PC-3 (cell line): ENCODE measurements around the gene STARD9. TPM values are rescaled to one million over a fixed set of nuclear protein-coding genes. Genes with fewer than 3 reads are reported as not detected.

Experiments
- ATAC-seq: fragments of 200-7000 bp; cut with Tn5 transposase; 2 replicates; pipeline ENCODE4 v1.9.1; 2020; ENCODE audit warnings: mild to moderate bottlenecking, moderate library complexity
- BruUV-seq: library from RNA; stranded (reverse); fragments of 400-500 nt; replicated peaks from 2 replicates; lab custom pipeline; 2021; lab: Mats Ljungman, UMichigan
- CTCF ChIA-PET: fragments of 300-600 bp; sonication (Branson Sonifier 250); formaldehyde crosslinking; loops from one replicate; lab custom pipeline; 2022; ENCODE audit warnings: antibody characterized with exemption; lab: Charles Lee
- POLR2A ChIA-PET: fragments of 300-600 bp; sonication (Branson Sonifier 250); formaldehyde crosslinking; loops from one replicate; lab custom pipeline; 2022; ENCODE audit warnings: antibody characterized with exemption; ENCODE audit not compliant: unreplicated experiment; lab: Charles Lee
- DNase-seq: peaks from one replicate; pipeline ENCODE4 v3.0.0-alpha.2; 2015
- H2AFZ ChIP-seq: fragments of 300-600 bp; sonication (generic); 2 replicates; pipeline ENCODE4 v1.6.0; 2016; ENCODE audit warnings: antibody characterized with exemption, low read length
- H3F3A ChIP-seq: fragments of 300-600 bp; sonication (generic); one replicate; pipeline ENCODE4 v1.6.0; 2017; ENCODE audit warnings: antibody characterized with exemption, low read length, control low read depth, mild to moderate bottlenecking; ENCODE audit not compliant: unreplicated experiment
- H3K27ac ChIP-seq: fragments of 300-600 bp; sonication (generic); 2 replicates; pipeline ENCODE4 v1.5.1; 2016; ENCODE audit warnings: mild to moderate bottlenecking, low read length
- H3K27me3 ChIP-seq: fragments of 300-600 bp; sonication (generic); 2 replicates; pipeline ENCODE4 v1.6.1; 2016; ENCODE audit warnings: low read length, mixed read lengths
- H3K36me3 ChIP-seq: fragments of 300-600 bp; sonication (generic); 2 replicates; pipeline ENCODE4 v1.6.1; 2016; ENCODE audit warnings: low read depth, mixed run types, low read length, mixed read lengths
- H3K4me1 ChIP-seq: fragments of 300-600 bp; sonication (generic); 2 replicates; pipeline ENCODE4 v1.5.1; 2016; ENCODE audit warnings: low read length; ENCODE audit not compliant: insufficient read depth
- H3K4me2 ChIP-seq: fragments of 300-600 bp; sonication (generic); 2 replicates; pipeline ENCODE4 v1.6.0; 2016; ENCODE audit warnings: low read length
- H3K4me3 ChIP-seq: fragments of 300-600 bp; sonication (generic); 2 replicates; pipeline ENCODE4 v1.5.1; 2016; ENCODE audit warnings: mild to moderate bottlenecking, low read length, mixed read lengths
- H3K79me2 ChIP-seq: fragments of 300-600 bp; sonication (generic); 2 replicates; pipeline ENCODE4 v1.6.1; 2017; ENCODE audit warnings: low read length, mixed read lengths
- H3K9ac ChIP-seq: fragments of 300-600 bp; sonication (generic); 2 replicates; pipeline ENCODE4 v1.6.0; 2016; ENCODE audit warnings: mild to moderate bottlenecking, low read length
- H3K9me2 ChIP-seq: fragments of 300-600 bp; sonication (generic); replicated peaks from 2 replicates; pipeline ENCODE4 v1.6.1; 2016; ENCODE audit warnings: mixed run types, low read length, mixed read lengths
- H3K9me3 ChIP-seq: fragments of 300-600 bp; sonication (generic); 2 replicates; pipeline ENCODE4 v1.6.1; 2016; ENCODE audit warnings: low read length, mixed read lengths
- H4K20me1 ChIP-seq: fragments of 300-600 bp; sonication (generic); 2 replicates; pipeline ENCODE4 v1.6.1; 2016; ENCODE audit warnings: low read length, mixed read lengths
- CTCF ChIP-seq: fragments of 300-600 bp; sonication (generic); conservative IDR thresholded peaks from 2 replicates; pipeline ENCODE4 v1.5.1; 2017; ENCODE audit warnings: antibody characterized with exemption, low read depth, mild to moderate bottlenecking, low read length
- EZH2 ChIP-seq: fragments of 300-600 bp; sonication (generic); IDR thresholded peaks from one replicate; pipeline ENCODE4 v1.6.1; 2017; ENCODE audit warnings: antibody characterized with exemption, mild to moderate bottlenecking, low read length; ENCODE audit not compliant: unreplicated experiment
- EZH2phosphoT487 ChIP-seq: fragments of 300-600 bp; sonication (generic); IDR thresholded peaks from 2 replicates; pipeline ENCODE4 v1.6.1; 2018; ENCODE audit warnings: mild to moderate bottlenecking, antibody characterized with exemption, low read length, borderline replicate concordance
- intact Hi-C: fragments of 100-400 bp; cut with micrococcal nuclease; formaldehyde crosslinking; loops from 2 replicates; pipeline ENCODE4 v1.9.0; 2023
- total RNA-seq: library from RNA; depleted of rRNA; stranded (reverse); fragments of >200 nt; gene quantifications from 2 replicates; pipeline ENCODE4 v1.2.3, GENCODE V29; 2014

The STARD9 gene
- total RNA-seq, 1 experiment from 2014 or later = 5.0 TPM

GRCh38 chr15:42707068-42707467 lies 131.7 kb downstream of the STARD9 start:
- intact Hi-C loops = loop anchor here (10.0 kb wide), 1 partner anchor 478 kb away; the partner anchor contains the start of gene CCNDBP1
- TF ChIP-seq EZH2 (no peak), CTCF (no peak), EZH2phosphoT487 (no peak)
- BruUV-seq = no TSS peak
- H4K20me1 ChIP-seq = no peaks in the 10 kb centered on the region
- no peaks in the 10 kb centered on the region for H3K9me3 ChIP-seq
- ChIA-PET POLR2A (no interaction called here), CTCF (no interaction called here)
- ATAC-seq (peak; percentile 73), DNase-seq (peak; percentile 97)
- no peaks in the 10 kb centered on the region for H3K9me2 ChIP-seq
- peak overlapping the region; percentile 51 for H3K4me2 ChIP-seq
- no peak overlapping the region for H3K9ac ChIP-seq
- 0 out of 2 replicates have a peak overlapping the region, but pooled peaks have one; percentile 13 for H3K27ac ChIP-seq
- no peaks in the 10 kb centered on the region for H3K36me3 ChIP-seq
- H3F3A ChIP-seq = no peaks in the 10 kb centered on the region
- H3K4me3 ChIP-seq = no peak overlapping the region
- H2AFZ ChIP-seq = no peak overlapping the region
- H3K4me1 ChIP-seq = peaks cover 22% of the 10 kb centered on the region
- no peaks in the 10 kb centered on the region for H3K79me2 ChIP-seq
- H3K27me3 ChIP-seq = no peaks in the 10 kb centered on the region

- no peak overlapping the region for H3K27ac ChIP-seq
- no peaks in the 10 kb centered on the region for H3K27me3 ChIP-seq
- no peak for TF ChIP-seq EZH2
- TF ChIP-seq CTCF = no peak
- TF ChIP-seq EZH2phosphoT487 = no peak
- H2AFZ ChIP-seq = no peak overlapping the region
- H3F3A ChIP-seq = no peaks in the 10 kb centered on the region
- DNase-seq (peak; percentile 26), ATAC-seq (peak; percentile 16; the same call in 1 of the 2 replicates)
- no peak overlapping the region for H3K4me3 ChIP-seq
- no peaks in the 10 kb centered on the region for H3K9me3 ChIP-seq
- peaks cover 22% of the 10 kb centered on the region for H3K4me1 ChIP-seq
- no peak overlapping the region; the same call in 1 of the 2 replicates for H3K4me2 ChIP-seq
- no TSS peak for BruUV-seq
- no peaks in the 10 kb centered on the region for H3K79me2 ChIP-seq
- no peak overlapping the region for H3K9ac ChIP-seq
- no peaks in the 10 kb centered on the region for H4K20me1 ChIP-seq
- no peaks in the 10 kb centered on the region for H3K36me3 ChIP-seq
- intact Hi-C loops = loop anchor here (10.0 kb wide), 1 partner anchor 477 kb away; the partner anchor contains the start of gene CCNDBP1
- no peaks in the 10 kb centered on the region for H3K9me2 ChIP-seq
- ChIA-PET CTCF (interaction anchor here (0.6 kb wide), 1 partner anchor 20 kb away, joined by 3 read pairs; no protein-coding TSS in a partner anchor), POLR2A (no interaction called here)
These were observed 132.6 kb downstream of the STARD9 start for GRCh38 chr15:42707873-42708544.

- TF ChIP-seq EZH2 = no peak
- TF ChIP-seq CTCF = no peak
- TF ChIP-seq EZH2phosphoT487 = no peak
- Histone ChIP-seq H3K9me3 (no peaks in the 10 kb centered on the region), H3K27ac (no peak overlapping the region), H4K20me1 (no peaks in the 10 kb centered on the region), H3K4me1 (peaks cover 22% of the 10 kb centered on the region), H3K9me2 (no peaks in the 10 kb centered on the region), H3K27me3 (no peaks in the 10 kb centered on the region), H3K9ac (no peak overlapping the region), H3K36me3 (no peaks in the 10 kb centered on the region), H2AFZ (no peak overlapping the region), H3K4me3 (no peak overlapping the region), H3F3A (no peaks in the 10 kb centered on the region), H3K4me2 (no peak overlapping the region), H3K79me2 (no peaks in the 10 kb centered on the region)
- intact Hi-C loops = no loop called here
- POLR2A ChIA-PET = no interaction called here
- DNase-seq = no peak
- no peak for ATAC-seq
- BruUV-seq = no TSS peak
- CTCF ChIA-PET = no interaction called here
These were observed 135.3 kb downstream of the STARD9 start for GRCh38 chr15:42710662-42711061.
